Pancreas (tissue), 10 donors: Measurements from ENCODE around the gene HNRNPA1. TPM values are rescaled to one million over a fixed set of nuclear protein-coding genes. Genes with fewer than 3 reads are reported as not detected.

ENCODE experiments used
- ATAC-seq, 4 donors: fragments of 200-7000 bp; cut with Tn5 transposase; one replicate each; pipeline versions ENCODE4 v1.8.0 to v1.9.1; 2020; ENCODE audit warnings: mild to moderate bottlenecking in 4 of 4, moderate library complexity in 4 of 4
- DNase-seq, 6 donors: peaks; one replicate each; pipeline ENCODE4 v3.0.0-alpha.2; 2020
- FAIRE-seq: peaks from 2 replicates; lab custom pipeline; 2012; peaks lifted over from hg19 to GRCh38; lab: Jason Lieb, UNC
- H3K27ac ChIP-seq, 4 donors: fragments of 200-600 bp; sonication (generic); 1 replicate in 3 of 4; 2 replicates in 1 of 4; pipeline versions ENCODE4 v1.5.0 to v1.8.0; 2020
- H3K27me3 ChIP-seq, 4 donors: fragments of 200-600 bp; one replicate each; pipeline ENCODE4 v1.8.0; 2021
- H3K36me3 ChIP-seq, 3 donors: fragments of 200-600 bp; sonication (generic) in 1 of 3; one replicate each; pipeline versions ENCODE4 v1.5.0 to v1.8.0; 2020 to 2021
- H3K4me1 ChIP-seq, 3 donors: fragments of 200-600 bp; one replicate each; pipeline ENCODE4 v1.8.0; 2021
- H3K4me3 ChIP-seq, 4 donors: fragments of 200-600 bp; sonication (generic) in 2 of 4; one replicate each; pipeline versions ENCODE4 v1.5.0 to v1.8.0; 2020 to 2021
- H3K9me3 ChIP-seq, 4 donors: fragments of 200-600 bp; one replicate each; pipeline ENCODE4 v1.8.0; 2021
- WGBS, 2 donors: extraction: QIAGEN DNeasy Blood & Tissue Kit; methylation state at CpG; one replicate each; pipeline ENCODE4 v1.1.7; 2013; 5-methylcytosine and 5-hydroxymethylcytosine counted together
- intact Hi-C, 3 donors: fragments of 100-400 bp; cut with DNase I; formaldehyde crosslinking; loops; one replicate each; pipeline versions ENCODE4 v1.11.1 to v1.14.2; 2022
- polyA plus RNA-seq, 2 donors: library from polyadenylated mRNA; stranded (reverse); fragments of 200-250 nt; gene quantifications; one replicate each; pipeline ENCODE4 v1.2.3, GENCODE V29; 2013
- total RNA-seq, 6 donors: library from RNA; stranded (reverse); fragmentation: NEBNext Ultra II Directional in 4 of 6; extraction: Animal tissue kit (Norgen Biotek cat#: 25700) in 4 of 6; gene quantifications; one replicate each; pipeline versions ENCODE4 v1.2.1 to v1.2.4, GENCODE V29; 2021 to 2023
- TF ChIP-seq, protein P1 (sequence below), 4 donors: fragments of 200-600 bp; sonication (generic) in 3 of 4; IDR thresholded peaks; one replicate each; pipeline versions ENCODE4 v1.5.0 to v1.8.0; 2021; ENCODE audit warnings: antibody characterized with exemption in 4 of 4
- donor health status: healthy with polysubstance abuse.
- donor health status: DM: no; HTN: no; CAD: no; lungs with moderate emphysema.
- donor health status: DM: no; HTN: no; CAD: no.
- donor health status: control.
- donor health status: control.
- donor health status: Bipolar disorder and iron deficiency.
- donor health status: DM: yes; HTN: yes; CAD: no.
- donor health status: DM: no; HTN: no; CAD: no.
- donor health status: DM: no; HTN: no; CAD: no.
- donor health status: DM: yes; HTN: yes; CAD: no.

The HNRNPA1 gene
- total and polyA plus RNA-seq, 8 donors: 266 to 784 (median 527) TPM

- FAIRE-seq (no peak), DNase-seq (no peak), ATAC-seq (no peak)
- WGBS, 2 donors: 82 to 91% methylated on average over 9 of the region's 9 CpGs
- Histone ChIP-seq H3K27ac (no peak overlapping the region), H3K27me3 (no peaks in the 10 kb centered on the region), H3K9me3 (no peaks in the 10 kb centered on the region), H3K4me3 (no peak overlapping the region), H3K36me3 (no peaks in the 10 kb centered on the region), H3K4me1 (no peaks in the 10 kb centered on the region)
- intact Hi-C loops: loop anchor here in 1 of 3 donors (5.0 kb wide), 1 partner anchor 67 kb away; the partner anchor contains the start of gene GPR84
- TF ChIP-seq, protein P1, sequence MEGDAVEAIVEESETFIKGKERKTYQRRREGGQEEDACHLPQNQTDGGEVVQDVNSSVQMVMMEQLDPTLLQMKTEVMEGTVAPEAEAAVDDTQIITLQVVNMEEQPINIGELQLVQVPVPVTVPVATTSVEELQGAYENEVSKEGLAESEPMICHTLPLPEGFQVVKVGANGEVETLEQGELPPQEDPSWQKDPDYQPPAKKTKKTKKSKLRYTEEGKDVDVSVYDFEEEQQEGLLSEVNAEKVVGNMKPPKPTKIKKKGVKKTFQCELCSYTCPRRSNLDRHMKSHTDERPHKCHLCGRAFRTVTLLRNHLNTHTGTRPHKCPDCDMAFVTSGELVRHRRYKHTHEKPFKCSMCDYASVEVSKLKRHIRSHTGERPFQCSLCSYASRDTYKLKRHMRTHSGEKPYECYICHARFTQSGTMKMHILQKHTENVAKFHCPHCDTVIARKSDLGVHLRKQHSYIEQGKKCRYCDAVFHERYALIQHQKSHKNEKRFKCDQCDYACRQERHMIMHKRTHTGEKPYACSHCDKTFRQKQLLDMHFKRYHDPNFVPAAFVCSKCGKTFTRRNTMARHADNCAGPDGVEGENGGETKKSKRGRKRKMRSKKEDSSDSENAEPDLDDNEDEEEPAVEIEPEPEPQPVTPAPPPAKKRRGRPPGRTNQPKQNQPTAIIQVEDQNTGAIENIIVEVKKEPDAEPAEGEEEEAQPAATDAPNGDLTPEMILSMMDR (IDR thresholded peaks at IDR 0.05): no peak
Observed at GRCh38 chr12:54294953-54295566, 14.5 kb downstream of the HNRNPA1 start.

DNA sequence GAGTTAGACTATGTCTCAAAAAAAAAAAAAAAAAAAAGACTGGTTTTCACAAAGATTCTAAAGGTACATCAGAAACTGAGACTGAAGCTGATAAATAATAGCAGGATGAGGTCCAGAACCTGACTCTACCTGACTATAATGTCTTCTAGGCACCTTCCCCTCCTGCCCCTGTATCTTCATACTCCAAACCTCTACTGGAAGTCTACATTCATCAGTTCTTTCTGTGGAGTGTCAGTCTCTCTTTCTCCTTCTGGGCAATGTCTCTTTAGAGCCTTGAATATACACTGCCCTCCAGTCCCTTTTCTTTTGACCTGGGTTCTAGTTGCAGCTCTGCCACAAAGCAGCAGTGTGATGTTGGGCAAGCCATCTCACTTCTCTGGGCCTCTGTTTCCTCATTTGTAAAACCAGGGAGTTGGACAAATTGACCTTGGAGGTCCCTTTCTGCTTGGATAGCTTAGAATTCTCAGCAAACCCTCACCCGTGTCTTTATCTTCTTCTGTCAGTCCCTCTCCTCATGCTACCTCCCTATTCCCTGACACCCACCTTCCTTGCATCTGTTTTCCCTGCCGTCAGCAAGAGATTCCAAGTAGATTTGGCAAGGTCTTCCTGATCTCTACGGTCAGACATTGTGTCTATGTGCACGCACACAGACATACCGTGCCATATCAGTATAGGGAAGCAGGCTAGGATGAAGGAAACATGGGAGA, 16.0 kb downstream of the HNRNPA1 start:
- ATAC-seq: no peak
- TF ChIP-seq, protein P1 (IDR thresholded peaks at IDR 0.05): no peak
- no peak for DNase-seq
- FAIRE-seq: no peak
- H3K27ac ChIP-seq: no peak overlapping the region
- H3K4me3 ChIP-seq: no peak overlapping the region
- H3K9me3 ChIP-seq: no peaks in the 10 kb centered on the region
- 76 to 86% methylated on average over 5 of the region's 5 CpGs for WGBS, 2 donors
- no peaks in the 10 kb centered on the region for H3K27me3 ChIP-seq
- peaks cover 0 to 3% (median 0%) of the 10 kb centered on the region in 3 donors for H3K4me1 ChIP-seq
- H3K36me3 ChIP-seq: no peaks in the 10 kb centered on the region
- intact Hi-C loops: no loop called here

DNA sequence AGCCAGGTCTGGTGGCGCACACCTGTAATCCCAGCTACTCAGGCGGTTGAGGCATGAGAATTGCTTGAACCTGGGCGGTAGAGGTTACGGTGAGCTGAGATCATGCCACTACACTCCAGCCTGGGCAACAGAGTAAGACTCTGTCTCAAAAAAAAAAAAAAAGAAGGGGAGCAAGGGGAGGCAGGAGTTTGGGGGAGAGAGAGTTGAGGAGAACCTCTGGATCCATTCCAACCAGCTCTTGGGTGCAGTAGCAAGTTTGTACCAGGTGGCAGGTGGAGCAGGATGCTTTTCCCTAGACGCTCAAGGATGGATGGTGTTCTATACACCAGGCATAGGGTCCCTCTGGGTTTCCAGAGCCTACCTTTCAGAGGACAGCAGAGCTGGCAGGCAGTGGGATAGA, 18.4 kb downstream of the HNRNPA1 start:
- Histone ChIP-seq H3K4me1 (peaks cover 0 to 6% (median 0%) of the 10 kb centered on the region in 3 donors), H3K9me3 (no peaks in the 10 kb centered on the region), H3K27me3 (no peaks in the 10 kb centered on the region), H3K36me3 (no peaks in the 10 kb centered on the region), H3K4me3 (no peak overlapping the region), H3K27ac (no peak overlapping the region)
- intact Hi-C loops: no loop called here
- FAIRE-seq (no peak), ATAC-seq (no peak), DNase-seq (no peak)
- TF ChIP-seq, protein P1 (IDR thresholded peaks at IDR 0.05): no peak
- 93% methylated on average over 5 of the region's 5 CpGs for WGBS, 2 donors

- ATAC-seq: no peak
- FAIRE-seq: no peak
- no peaks in the 10 kb centered on the region for H3K36me3 ChIP-seq
- intact Hi-C loops: loop anchor here in 1 of 3 donors (10.0 kb wide), 1 partner anchor 55 kb away; no protein-coding TSS in a partner anchor
- H3K9me3 ChIP-seq: no peaks in the 10 kb centered on the region
- peak overlapping the region in 1 of 4 donors; percentile 40 for H3K4me3 ChIP-seq
- peaks cover 0 to 6% (median 0%) of the 10 kb centered on the region in 3 donors for H3K4me1 ChIP-seq
- H3K27me3 ChIP-seq: no peaks in the 10 kb centered on the region
- no peak overlapping the region for H3K27ac ChIP-seq
- DNase-seq: no peak
- WGBS, 2 donors: 73 to 74% methylated on average over 8 of the region's 8 CpGs
- TF ChIP-seq, protein P1 (IDR thresholded peaks at IDR 0.05): no peak
Observed at GRCh38 chr12:54299515-54300224, 19.1 kb downstream of the HNRNPA1 start.
